Measurements from ENCODE around the gene PCNT.

DNA sequence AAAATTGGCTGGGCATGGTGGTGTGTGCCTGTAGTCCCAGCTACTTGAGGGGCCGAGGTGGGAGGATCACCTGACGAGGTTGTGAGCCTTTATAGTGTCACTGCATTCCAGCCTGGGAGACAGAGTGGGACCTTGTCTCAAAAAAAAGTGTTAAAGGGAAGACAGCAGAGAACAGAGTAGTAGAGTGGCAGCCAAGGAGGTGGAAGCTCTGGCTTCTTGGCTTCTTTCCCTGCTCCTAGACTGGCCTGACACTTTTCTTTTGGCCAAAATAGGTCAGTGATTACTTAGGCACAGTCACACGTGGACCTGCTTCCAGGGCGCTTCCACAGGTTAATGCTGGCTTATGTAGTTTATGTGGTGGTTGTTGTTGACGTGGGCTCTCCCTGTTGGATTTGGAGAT lies 138.0 kb downstream of the PCNT start:
- TF ChIP-seq ZFX (IDR thresholded peaks at IDR 0.05; ENCODE audit: borderline replicate concordance): no peak
- TF ChIP-seq, protein P1, sequence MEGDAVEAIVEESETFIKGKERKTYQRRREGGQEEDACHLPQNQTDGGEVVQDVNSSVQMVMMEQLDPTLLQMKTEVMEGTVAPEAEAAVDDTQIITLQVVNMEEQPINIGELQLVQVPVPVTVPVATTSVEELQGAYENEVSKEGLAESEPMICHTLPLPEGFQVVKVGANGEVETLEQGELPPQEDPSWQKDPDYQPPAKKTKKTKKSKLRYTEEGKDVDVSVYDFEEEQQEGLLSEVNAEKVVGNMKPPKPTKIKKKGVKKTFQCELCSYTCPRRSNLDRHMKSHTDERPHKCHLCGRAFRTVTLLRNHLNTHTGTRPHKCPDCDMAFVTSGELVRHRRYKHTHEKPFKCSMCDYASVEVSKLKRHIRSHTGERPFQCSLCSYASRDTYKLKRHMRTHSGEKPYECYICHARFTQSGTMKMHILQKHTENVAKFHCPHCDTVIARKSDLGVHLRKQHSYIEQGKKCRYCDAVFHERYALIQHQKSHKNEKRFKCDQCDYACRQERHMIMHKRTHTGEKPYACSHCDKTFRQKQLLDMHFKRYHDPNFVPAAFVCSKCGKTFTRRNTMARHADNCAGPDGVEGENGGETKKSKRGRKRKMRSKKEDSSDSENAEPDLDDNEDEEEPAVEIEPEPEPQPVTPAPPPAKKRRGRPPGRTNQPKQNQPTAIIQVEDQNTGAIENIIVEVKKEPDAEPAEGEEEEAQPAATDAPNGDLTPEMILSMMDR (IDR thresholded peaks at IDR 0.05): no peak

Measured in 22Rv1 (cell line).